SH-SY5Y (cell line): ENCODE measurements around the gene REXO1.

ENCODE experiments used
- GATA2 ChIP-seq: IDR thresholded peaks from 2 replicates; pipeline ENCODE4 v1.6.1; 2011; ENCODE audit warnings: mild to moderate bottlenecking, low read depth, low read length
- GATA3 ChIP-seq: IDR thresholded peaks from 2 replicates; pipeline ENCODE4 v1.6.1; 2011; ENCODE audit warnings: low read depth, mild to moderate bottlenecking, low read length, moderate library complexity

GRCh38 chr19:1868971-1869370 is 20.7 kb upstream of the REXO1 start:
- no peak for TF ChIP-seq GATA2
- TF ChIP-seq GATA3, result no peak
